Measurements from ENCODE around the gene PRXL2B. TPM values are rescaled to one million over a fixed set of nuclear protein-coding genes. Genes with fewer than 3 reads are reported as not detected.
"Not testable (repeated sequence)": the region's sequence is repeated elsewhere in the genome, so short reads cannot be mapped to it uniquely, and the experiment has no call there.

Gene PRXL2B
- total RNA-seq, 1 donor from 2014 or later, result 40.3 TPM

DNA sequence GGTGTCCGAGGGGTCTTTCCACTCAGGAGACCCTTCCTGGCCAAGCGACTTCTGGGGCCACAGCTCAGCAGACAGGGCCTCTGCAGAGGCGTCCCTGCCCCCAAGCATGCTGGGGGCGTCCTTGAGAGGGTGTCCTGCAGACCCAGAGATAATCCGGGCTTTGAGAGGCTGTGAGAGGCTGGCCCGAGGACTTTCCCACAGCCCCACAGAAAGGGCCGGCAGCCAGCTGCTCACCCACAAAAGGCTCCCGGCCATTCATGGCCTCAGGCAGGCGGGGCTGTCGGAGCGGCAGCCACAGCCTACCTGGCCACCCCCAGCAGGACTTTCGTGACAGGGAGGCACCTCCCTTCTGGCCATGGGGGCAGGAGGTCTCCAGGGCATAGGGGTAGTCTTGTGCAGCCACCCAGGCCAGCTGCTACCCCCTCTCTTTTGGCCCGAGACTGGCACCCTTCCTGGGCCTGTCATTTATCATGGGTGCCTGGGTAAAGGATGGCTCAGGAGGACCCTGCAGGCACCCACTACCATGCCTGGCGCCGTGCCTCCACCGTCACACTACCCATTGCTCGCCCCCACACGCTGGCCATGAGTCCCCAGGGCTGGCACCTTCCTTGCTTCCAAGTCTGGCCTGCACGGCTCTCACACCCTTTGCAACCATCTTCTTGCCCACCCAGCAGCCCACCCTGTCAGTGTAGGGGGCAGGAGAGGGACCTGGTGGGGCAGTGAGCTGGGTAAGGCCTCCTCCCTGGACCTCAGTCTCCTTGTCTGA is 41.5 kb upstream of the PRXL2B start:
- H3K4me1 Mint-ChIP-seq (ENCODE audit: unreplicated experiment), result peaks cover 7% of the 10 kb centered on the region
- DNase-seq (ENCODE audit: extremely low spot score, unreplicated experiment), result no peak
- H3K4me3 Mint-ChIP-seq, result peak overlapping the region; percentile 22
- no peaks in the 10 kb centered on the region for H3K9me3 Mint-ChIP-seq
- TF ChIP-seq, protein P1, sequence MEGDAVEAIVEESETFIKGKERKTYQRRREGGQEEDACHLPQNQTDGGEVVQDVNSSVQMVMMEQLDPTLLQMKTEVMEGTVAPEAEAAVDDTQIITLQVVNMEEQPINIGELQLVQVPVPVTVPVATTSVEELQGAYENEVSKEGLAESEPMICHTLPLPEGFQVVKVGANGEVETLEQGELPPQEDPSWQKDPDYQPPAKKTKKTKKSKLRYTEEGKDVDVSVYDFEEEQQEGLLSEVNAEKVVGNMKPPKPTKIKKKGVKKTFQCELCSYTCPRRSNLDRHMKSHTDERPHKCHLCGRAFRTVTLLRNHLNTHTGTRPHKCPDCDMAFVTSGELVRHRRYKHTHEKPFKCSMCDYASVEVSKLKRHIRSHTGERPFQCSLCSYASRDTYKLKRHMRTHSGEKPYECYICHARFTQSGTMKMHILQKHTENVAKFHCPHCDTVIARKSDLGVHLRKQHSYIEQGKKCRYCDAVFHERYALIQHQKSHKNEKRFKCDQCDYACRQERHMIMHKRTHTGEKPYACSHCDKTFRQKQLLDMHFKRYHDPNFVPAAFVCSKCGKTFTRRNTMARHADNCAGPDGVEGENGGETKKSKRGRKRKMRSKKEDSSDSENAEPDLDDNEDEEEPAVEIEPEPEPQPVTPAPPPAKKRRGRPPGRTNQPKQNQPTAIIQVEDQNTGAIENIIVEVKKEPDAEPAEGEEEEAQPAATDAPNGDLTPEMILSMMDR (conservative IDR thresholded peaks at IDR 0.05), result no peak
- no peaks in the 10 kb centered on the region for H3K36me3 Mint-ChIP-seq
- H3K27me3 Mint-ChIP-seq, result no peaks in the 10 kb centered on the region
- H3K27ac Mint-ChIP-seq, result peak overlapping the region; percentile 43

DNA sequence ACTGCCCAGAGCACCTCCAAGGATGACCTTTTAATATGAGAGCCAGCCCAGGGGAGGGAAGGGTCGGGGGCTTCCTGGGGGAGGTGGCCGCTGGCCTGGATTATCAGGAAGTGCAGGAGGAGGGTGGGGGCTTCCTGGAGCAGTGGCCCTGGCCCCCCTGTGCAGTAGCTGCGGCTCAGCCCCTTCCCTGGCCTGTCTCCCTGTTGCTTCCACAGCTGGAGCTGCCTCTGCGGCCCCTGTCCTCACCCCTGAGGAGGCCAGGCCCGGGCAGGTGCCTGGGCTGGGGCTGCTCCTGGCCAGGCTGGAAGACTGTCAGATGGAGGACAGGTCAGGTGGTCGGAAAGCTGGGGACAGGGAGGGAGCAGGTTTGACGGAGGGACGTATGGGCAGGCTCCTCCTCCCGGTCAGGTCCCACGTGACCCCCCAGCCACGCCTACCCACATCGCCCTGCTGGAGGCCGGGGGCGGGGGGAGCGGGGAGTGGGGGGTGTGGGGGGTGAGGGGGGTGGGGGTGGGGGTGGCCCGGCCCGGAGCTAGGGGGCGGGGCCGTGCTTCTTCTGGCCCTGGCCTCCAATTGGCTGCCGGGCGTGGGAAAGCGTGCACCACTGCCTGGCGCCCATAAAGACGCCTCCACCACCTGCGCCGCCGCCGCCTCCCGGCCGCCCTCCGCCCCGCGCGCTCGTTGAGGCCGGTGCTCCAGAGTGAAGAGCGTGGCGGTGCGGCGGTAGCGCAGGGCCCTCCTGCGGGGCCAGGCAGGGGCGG is 40.6 kb upstream of the PRXL2B start:
- peak overlapping the region; percentile 51 for H3K4me3 Mint-ChIP-seq
- TF ChIP-seq, protein P1 (conservative IDR thresholded peaks at IDR 0.05), result no peak
- H3K4me1 Mint-ChIP-seq (ENCODE audit: unreplicated experiment), result peaks cover 7% of the 10 kb centered on the region
- no peaks in the 10 kb centered on the region for H3K9me3 Mint-ChIP-seq
- no peaks in the 10 kb centered on the region for H3K27me3 Mint-ChIP-seq
- H3K36me3 Mint-ChIP-seq, result no peaks in the 10 kb centered on the region
- peak; percentile 85 for DNase-seq (ENCODE audit: extremely low spot score, unreplicated experiment)
- no peak overlapping the region for H3K27ac Mint-ChIP-seq

DNA sequence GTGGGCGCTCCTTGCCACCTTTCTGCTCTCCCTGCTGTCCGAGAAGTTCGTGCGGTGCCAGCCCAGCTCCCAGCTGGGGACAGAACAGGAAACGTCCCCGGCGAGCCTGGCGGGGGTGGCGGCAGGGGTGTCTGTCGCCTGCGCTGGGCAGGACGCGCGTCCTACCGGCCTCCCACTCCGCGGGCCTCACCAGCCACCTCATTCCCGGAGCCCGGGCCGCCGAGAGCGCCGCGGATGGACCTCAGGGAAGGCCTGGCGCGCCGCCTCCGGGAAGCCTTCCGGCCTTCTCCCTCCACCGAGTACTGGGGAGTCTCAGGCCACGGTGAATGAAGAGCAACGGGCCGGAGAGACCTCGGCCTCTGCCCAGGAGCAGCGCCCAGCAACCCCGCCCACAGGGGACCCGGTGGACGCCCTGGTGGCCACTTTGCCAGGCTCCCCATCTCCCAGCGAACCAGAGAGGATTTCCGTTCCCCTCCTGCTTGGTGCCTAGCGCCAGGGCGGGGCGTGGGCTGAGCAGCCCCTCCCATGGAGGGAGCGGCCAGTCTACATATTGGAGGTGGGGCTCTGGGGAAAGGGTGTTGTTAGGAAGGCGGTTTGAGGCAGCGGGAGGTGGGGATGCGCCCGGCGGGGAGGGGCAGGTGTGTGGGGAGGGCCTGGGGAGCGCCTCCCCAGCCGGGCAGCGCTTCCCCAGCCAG is 39.9 kb upstream of the PRXL2B start:
- H3K4me3 Mint-ChIP-seq, result peak overlapping the region; percentile 87
- no peaks in the 10 kb centered on the region for H3K27me3 Mint-ChIP-seq
- H3K36me3 Mint-ChIP-seq, result no peaks in the 10 kb centered on the region
- H3K27ac Mint-ChIP-seq, result peak overlapping the region; percentile 91
- DNase-seq (ENCODE audit: extremely low spot score, unreplicated experiment), result no peak
- TF ChIP-seq, protein P1 (conservative IDR thresholded peaks at IDR 0.05), result no peak
- no peaks in the 10 kb centered on the region for H3K9me3 Mint-ChIP-seq
- peaks cover 3% of the 10 kb centered on the region for H3K4me1 Mint-ChIP-seq (ENCODE audit: unreplicated experiment)

DNA sequence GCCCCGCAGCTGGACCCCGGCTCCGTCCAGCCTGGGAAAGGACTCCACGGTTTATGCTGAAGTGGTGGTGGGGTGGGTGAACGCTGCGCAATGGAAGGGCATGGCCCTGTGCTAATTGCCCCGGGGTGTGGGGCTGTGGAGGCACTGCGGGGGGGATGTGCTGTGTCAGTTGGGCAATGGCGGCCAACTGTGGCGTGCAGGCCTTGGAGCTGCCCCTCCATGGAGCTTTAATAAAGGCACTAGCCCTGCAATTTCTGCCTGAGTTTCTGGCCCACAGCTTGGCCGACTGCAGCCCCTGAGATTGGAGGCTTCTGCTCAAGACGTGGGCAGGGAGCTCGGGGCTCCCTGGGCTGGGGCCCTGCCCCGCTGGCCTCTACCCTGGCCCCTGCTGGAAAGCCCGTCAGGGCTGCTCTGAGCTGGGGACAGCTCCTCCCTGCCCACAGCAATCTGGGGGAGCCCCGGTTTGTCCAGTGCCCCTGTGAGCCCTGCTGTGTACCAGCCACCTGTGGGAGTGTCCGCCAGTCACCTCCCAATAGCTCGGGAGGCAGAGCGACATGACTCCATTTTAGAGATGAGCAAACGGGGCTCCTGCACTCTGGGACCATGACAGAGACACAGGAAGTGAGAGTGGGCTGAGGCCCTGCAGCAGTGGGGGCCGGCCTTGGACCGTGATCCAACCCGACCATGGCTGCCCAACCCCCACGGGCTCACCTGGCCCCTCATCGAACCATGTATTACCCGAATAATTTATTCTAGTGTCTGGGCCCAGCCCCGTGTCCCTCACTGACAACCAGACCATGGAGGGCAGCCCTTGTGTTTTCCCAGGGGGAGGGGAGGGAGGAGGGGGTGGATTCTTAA is 39.1 kb upstream of the PRXL2B start:
- TF ChIP-seq, protein P1 (conservative IDR thresholded peaks at IDR 0.05), result no peak
- H3K9me3 Mint-ChIP-seq, result no peaks in the 10 kb centered on the region
- no peaks in the 10 kb centered on the region for H3K27me3 Mint-ChIP-seq
- H3K36me3 Mint-ChIP-seq, result no peaks in the 10 kb centered on the region
- no peaks in the 10 kb centered on the region for H3K4me1 Mint-ChIP-seq (ENCODE audit: unreplicated experiment)
- DNase-seq (ENCODE audit: extremely low spot score, unreplicated experiment), result no peak
- H3K4me3 Mint-ChIP-seq, result peak overlapping the region; percentile 87
- H3K27ac Mint-ChIP-seq, result peak overlapping the region; percentile 91

DNA sequence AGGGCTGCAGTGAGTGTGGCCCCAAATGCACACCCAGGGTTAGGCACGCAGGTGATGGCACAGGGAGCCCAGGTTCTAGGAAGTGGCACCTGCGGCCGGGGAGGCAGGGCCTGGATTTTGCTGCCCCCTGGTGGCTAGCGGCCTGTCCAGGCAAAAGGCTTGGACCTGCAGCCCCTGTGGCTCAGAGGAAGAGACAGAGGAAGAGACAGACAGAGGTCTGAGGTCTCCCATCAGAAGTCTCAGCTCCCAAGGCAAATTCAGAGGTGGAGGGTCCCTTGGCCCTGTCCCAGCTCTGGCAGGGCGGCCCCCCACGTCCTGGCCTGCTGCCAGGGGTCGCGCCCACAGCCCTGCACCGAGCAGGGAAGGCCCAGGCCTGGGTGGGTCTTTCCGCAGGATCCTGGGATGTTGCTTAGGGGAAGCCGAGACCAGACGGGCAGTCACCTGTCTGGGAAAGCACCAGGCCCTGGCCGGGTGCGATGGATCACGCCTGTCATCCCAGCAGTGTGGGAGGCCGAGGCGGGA is 38.4 kb upstream of the PRXL2B start:
- H3K4me1 Mint-ChIP-seq (ENCODE audit: unreplicated experiment), result no peaks in the 10 kb centered on the region
- peak; percentile 87 for DNase-seq (ENCODE audit: extremely low spot score, unreplicated experiment)
- no peaks in the 10 kb centered on the region for H3K36me3 Mint-ChIP-seq
- peak overlapping the region; percentile 41 for H3K4me3 Mint-ChIP-seq
- TF ChIP-seq, protein P1 (conservative IDR thresholded peaks at IDR 0.05), result peak; percentile 97
- H3K9me3 Mint-ChIP-seq, result no peaks in the 10 kb centered on the region
- peak overlapping the region; percentile 91 for H3K27ac Mint-ChIP-seq
- H3K27me3 Mint-ChIP-seq, result no peaks in the 10 kb centered on the region

DNA sequence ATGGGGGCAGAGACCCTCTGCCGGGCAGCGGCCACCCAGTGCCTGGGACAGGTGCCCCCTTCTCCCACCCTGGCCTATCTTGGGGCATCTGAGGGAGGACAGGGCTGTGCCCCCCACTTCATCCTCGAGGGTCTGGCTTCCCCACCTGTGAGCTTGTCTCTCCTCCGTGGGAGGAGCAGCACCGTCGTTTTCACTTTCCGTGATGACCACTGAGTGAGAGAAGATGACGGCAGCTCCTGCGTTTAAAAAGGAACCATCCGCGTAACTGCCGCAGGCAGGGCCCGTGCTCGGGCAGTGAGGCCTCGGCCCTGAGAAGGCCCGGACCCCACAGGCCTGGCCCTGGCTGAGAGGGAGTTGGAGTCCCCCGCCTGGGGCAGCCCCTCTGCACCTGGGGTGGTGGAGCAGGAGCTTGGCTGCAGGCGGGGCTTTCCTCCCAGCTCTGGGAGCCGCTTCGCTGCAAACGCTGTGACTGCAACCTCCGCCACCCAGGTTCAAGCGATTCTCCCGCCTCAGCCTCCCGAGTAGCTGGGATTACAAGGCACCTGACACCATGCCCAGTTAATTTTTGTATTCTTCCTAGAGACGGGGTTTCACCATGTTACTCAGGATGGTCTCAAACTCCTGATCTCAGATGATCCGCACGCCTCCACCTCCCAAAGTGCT is 37.1 kb upstream of the PRXL2B start:
- H3K4me3 Mint-ChIP-seq; H3K27ac Mint-ChIP-seq; H3K36me3 Mint-ChIP-seq; DNase-seq (ENCODE audit: extremely low spot score, unreplicated experiment); H3K9me3 Mint-ChIP-seq; H3K27me3 Mint-ChIP-seq; H3K4me1 Mint-ChIP-seq (ENCODE audit: unreplicated experiment): not testable (repeated sequence)

DNA sequence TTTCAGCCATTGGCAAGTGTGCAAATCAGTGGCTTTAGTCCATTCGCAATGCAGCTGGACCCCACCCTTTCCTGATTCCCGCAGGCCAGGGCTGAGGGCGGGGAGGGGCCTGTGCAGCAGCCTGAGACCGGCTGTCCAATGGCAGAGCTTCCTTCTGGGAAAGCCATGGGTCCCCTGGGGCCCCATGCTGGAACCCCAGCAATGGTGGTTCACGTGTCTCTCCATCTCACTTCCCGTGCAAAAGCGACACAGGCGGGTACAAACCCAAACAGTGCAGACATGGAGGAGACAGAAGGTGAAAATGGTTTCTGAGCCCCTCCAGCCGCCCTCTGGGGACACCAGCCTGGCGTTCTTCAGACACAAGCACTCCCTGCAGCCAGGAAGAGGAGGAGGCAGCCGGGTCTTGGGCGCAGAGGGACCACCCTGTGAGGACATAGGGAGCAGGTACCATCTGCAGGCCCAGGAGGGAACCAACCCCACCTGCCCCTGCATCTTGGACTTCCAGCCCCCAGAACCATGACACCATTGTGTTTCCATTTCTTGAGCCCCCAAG is 36.2 kb upstream of the PRXL2B start:
- H3K27me3 Mint-ChIP-seq; H3K4me1 Mint-ChIP-seq (ENCODE audit: unreplicated experiment); H3K9me3 Mint-ChIP-seq; DNase-seq (ENCODE audit: extremely low spot score, unreplicated experiment); H3K27ac Mint-ChIP-seq; H3K36me3 Mint-ChIP-seq; H3K4me3 Mint-ChIP-seq: not testable (repeated sequence)

Data from type B pancreatic cell (in vitro differentiated cells).